ENCODE measurements around the gene TAF4. TPM values are rescaled to one million over a fixed set of nuclear protein-coding genes. Genes with fewer than 3 reads are reported as not detected.

Gene TAF4
- total and polyA plus RNA-seq, 8 donors = 5.7 to 15.2 (median 8.4) TPM

DNA sequence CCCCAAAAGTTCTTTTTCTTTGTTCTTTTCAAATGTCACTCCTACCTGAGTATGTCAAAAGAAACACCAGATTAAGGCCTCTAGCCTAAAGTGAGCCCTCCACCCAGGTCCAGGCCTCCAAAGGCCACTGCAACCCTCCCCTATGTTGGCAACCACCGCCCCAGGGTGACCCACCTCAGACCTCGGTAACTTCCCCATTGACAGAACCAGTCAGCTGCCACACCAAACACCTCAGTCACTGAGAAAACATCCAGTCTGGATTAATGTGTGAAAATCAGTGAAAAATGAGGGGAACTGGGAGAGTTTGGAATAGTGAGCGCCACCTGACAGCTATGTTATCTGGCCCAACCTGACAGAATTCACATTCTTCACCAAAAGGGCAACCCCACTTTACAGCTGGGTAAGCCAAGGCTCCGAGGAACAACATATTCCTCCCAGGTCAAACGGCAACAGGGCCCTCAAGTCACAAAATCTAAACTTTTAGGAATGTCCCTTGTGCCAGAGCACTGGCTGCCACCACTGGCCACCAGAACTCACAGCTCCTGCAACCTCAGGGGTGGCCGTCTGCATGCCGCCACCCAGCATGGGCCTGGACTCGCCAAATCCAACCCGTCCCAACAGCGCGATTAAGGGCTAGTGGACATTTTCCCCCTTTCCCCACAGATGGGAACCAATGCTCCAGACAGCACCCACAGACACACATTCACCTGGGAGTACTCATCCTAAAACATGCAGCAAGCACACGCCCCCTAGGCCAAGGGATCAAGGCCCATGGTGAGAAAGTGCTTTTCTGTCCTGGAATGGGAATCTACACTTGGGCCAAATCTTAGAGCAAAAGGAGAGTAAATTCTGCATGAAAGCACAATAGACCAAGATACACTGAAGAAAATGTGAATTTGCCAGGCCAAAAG, 4.8 kb downstream of the TAF4 start:
- FAIRE-seq (no peak), DNase-seq (no peak), ATAC-seq (no peak)
- no peak overlapping the region for H3K27ac ChIP-seq
- peaks cover 4 to 16% (median 11%) of the 10 kb centered on the region in 3 donors for H3K4me1 ChIP-seq
- no peak overlapping the region for H3K4me3 ChIP-seq
- H3K36me3 ChIP-seq = no peaks in the 10 kb centered on the region
- no peak for TF ChIP-seq CTCF (IDR thresholded peaks at IDR 0.05)
- no peaks in the 10 kb centered on the region for H3K9me3 ChIP-seq
- no peaks in the 10 kb centered on the region for H3K27me3 ChIP-seq
- 90% methylated on average over 12 of the region's 12 CpGs for WGBS, 2 donors
- intact Hi-C loops (cut with DNase I) = loop anchor here in 1 of 3 donors (5.0 kb wide), 1 partner anchor 61 kb away; the partner anchor contains the start of gene LSM14B

DNA sequence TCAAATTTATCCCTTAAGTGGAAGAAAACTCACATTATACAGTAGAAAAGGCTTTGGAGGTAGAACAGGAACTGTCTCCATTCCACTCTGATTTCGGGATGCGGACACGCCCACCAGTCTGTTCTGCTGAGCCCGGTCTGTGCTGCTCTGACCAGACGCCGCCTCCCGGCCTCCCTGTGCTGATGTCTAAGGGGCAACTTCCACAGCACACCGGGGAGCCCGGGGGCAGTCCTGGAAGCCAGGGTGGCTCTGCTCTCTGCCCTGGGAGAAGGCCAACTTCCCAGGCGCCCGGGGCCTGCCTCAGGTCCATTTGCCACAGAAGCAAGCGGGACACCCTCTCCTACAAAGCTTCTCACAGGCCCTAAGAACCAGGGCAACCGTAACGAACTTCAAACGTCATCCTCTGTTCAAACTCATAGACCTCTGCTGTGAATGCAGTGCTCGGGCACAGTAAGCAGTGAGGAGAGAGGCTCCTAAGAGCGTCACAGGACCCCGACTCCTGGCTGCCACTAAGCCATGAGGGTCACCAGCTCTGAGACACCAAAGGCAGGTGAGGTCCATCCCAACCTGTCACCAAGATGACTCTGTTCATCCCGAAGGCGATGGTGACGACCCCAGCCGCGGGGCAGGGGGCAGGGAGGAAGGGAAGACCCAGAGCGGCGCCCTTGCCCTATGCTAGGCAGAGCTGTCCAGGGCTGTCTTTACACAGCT, 5.6 kb downstream of the TAF4 start:
- no peak for FAIRE-seq
- no peak overlapping the region for H3K27ac ChIP-seq
- no peak overlapping the region for H3K4me3 ChIP-seq
- WGBS, 2 donors = 81 to 84% methylated on average over 25 of the region's 25 CpGs
- H3K36me3 ChIP-seq = no peaks in the 10 kb centered on the region
- no peaks in the 10 kb centered on the region for H3K27me3 ChIP-seq
- peaks cover 4 to 16% (median 11%) of the 10 kb centered on the region in 3 donors for H3K4me1 ChIP-seq
- ATAC-seq = no peak
- intact Hi-C loops (cut with DNase I) = loop anchor here in 1 of 3 donors (5.0 kb wide), 1 partner anchor 62 kb away; the partner anchor contains the start of gene LSM14B
- no peak for TF ChIP-seq CTCF (IDR thresholded peaks at IDR 0.05)
- no peak for DNase-seq
- H3K9me3 ChIP-seq = no peaks in the 10 kb centered on the region

GRCh38 chr20:62059401-62059800, 6.3 kb downstream of the TAF4 start:
- no peak for TF ChIP-seq CTCF (IDR thresholded peaks at IDR 0.05)
- peaks cover 4 to 16% (median 11%) of the 10 kb centered on the region in 3 donors for H3K4me1 ChIP-seq
- H3K9me3 ChIP-seq = no peaks in the 10 kb centered on the region
- FAIRE-seq (no peak), ATAC-seq (no peak), DNase-seq (no peak)
- H3K36me3 ChIP-seq = no peaks in the 10 kb centered on the region
- H3K4me3 ChIP-seq = no peak overlapping the region
- WGBS, 2 donors = 71 to 80% methylated on average over 11 of the region's 11 CpGs
- intact Hi-C loops (cut with DNase I) = no loop called here
- H3K27ac ChIP-seq = no peak overlapping the region
- H3K27me3 ChIP-seq = no peaks in the 10 kb centered on the region

GRCh38 chr20:62058941-62059340, 6.7 kb downstream of the TAF4 start:
- no peak for TF ChIP-seq CTCF (IDR thresholded peaks at IDR 0.05)
- Histone ChIP-seq H3K9me3 (no peaks in the 10 kb centered on the region), H3K4me1 (peaks cover 4 to 15% (median 9%) of the 10 kb centered on the region in 3 donors), H3K4me3 (no peak overlapping the region), H3K27ac (no peak overlapping the region), H3K27me3 (no peaks in the 10 kb centered on the region), H3K36me3 (no peaks in the 10 kb centered on the region)
- 90 to 92% methylated on average over 10 to 11 of the region's 11 CpGs for WGBS, 2 donors
- no peak for FAIRE-seq
- DNase-seq = no peak
- intact Hi-C loops (cut with DNase I) = no loop called here
- no peak for ATAC-seq
